T-helper 17 cell (primary cell): Measurements from ENCODE around the gene FAM219A. TPM values are rescaled to one million over a fixed set of nuclear protein-coding genes. Genes with fewer than 3 reads are reported as not detected.
"Not testable (repeated sequence)": the region's sequence is repeated elsewhere in the genome, so short reads cannot be mapped to it uniquely, and the experiment has no call there.

Source experiments
- ATAC-seq: fragments of 150-1000 bp; cut with Tn5 transposase; 2 replicates; pipeline ENCODE4 v1.10.0; 2021; ENCODE audit warnings: mild to moderate bottlenecking, moderate library complexity
- DNase-seq, 3 donors: peaks; one replicate each; pipeline versions ENCODE4 v3.0.0 to v3.0.0-alpha.2; 2020 to 2021
- H3K9me3 ChIP-seq: one replicate; pipeline ENCODE4 v1.7.0; 2013; ENCODE audit warnings: low read length, mild to moderate bottlenecking; ENCODE audit not compliant: control insufficient read depth, poor library complexity, severe bottlenecking
- H3K27ac Mint-ChIP-seq: one replicate; pipeline ENCODE4 v1.8.0; 2022; ENCODE audit warnings: mild to moderate bottlenecking, moderate library complexity, mixed read lengths
- H3K27me3 Mint-ChIP-seq: one replicate; pipeline ENCODE4 v1.8.0; 2022; ENCODE audit warnings: mixed read lengths
- H3K36me3 Mint-ChIP-seq: one replicate; pipeline ENCODE4 v1.8.0; 2022; ENCODE audit warnings: low read depth, mixed read lengths
- H3K4me1 Mint-ChIP-seq: one replicate; pipeline ENCODE4 v1.8.0; 2022; ENCODE audit warnings: mild to moderate bottlenecking, mixed read lengths
- H3K4me3 Mint-ChIP-seq: one replicate; pipeline ENCODE4 v1.8.0; 2022; ENCODE audit warnings: mild to moderate bottlenecking, moderate library complexity, mixed read lengths
- total RNA-seq, 4 donors: library from RNA in 2 of 4; stranded (reverse) in 2 of 4; gene quantifications; one replicate each; pipeline ENCODE4 v1.2.3 and lab custom pipeline; 2022 to 2026

FAM219A gene
- total RNA-seq, 2 donors from 2014 or later = 12.3 to 13.4 TPM

GRCh38 chr9:34352122-34352652 lies 106.2 kb downstream of the FAM219A start:
- H3K27me3 Mint-ChIP-seq, ATAC-seq, DNase-seq, H3K9me3 ChIP-seq, H3K27ac Mint-ChIP-seq, H3K4me3 Mint-ChIP-seq, H3K4me1 Mint-ChIP-seq, H3K36me3 Mint-ChIP-seq: not testable (repeated sequence)

- H3K36me3 Mint-ChIP-seq = peaks cover 5% of the 10 kb centered on the region
- H3K4me1 Mint-ChIP-seq = no peaks in the 10 kb centered on the region
- DNase-seq (no peak), ATAC-seq (no peak)
- H3K9me3 ChIP-seq = no peaks in the 10 kb centered on the region
- no peaks in the 10 kb centered on the region for H3K27me3 Mint-ChIP-seq
- H3K27ac Mint-ChIP-seq = no peak overlapping the region
- no peak overlapping the region for H3K4me3 Mint-ChIP-seq
These were observed 109.0 kb downstream of the FAM219A start for GRCh38 chr9:34349324-34349723.

Other genes with a start within 250 kb of the FAM219A start
- under 1 TPM; 0.08 to 0.12 TPM for gene KIF24, start 129.3 kb downstream of the FAM219A start, total RNA-seq
- gene NUDT2, start 129.0 kb downstream of the FAM219A start, total RNA-seq = 10 to 100 TPM; 11.2 to 15.0 TPM
- gene MYORG, start 81.7 kb downstream of the FAM219A start, total RNA-seq = under 1 TPM; 0.42 to 0.65 TPM
- gene DNAI1, start 235 bp upstream of the FAM219A start, total RNA-seq = not detected
- gene ENHO, start 64.4 kb upstream of the FAM219A start, total RNA-seq = 1 to 10 TPM in 1 of 2 donors, not detected in 1; 1.4 TPM
- not detected for gene CNTFR, start 131.2 kb upstream of the FAM219A start, total RNA-seq
- gene RPP25L, start 153.5 kb upstream of the FAM219A start, total RNA-seq = 1 to 10 TPM; 8.3 to 9.0 TPM
- 10 to 100 TPM; 76.4 to 82.4 TPM for gene DCTN3, start 161.9 kb upstream of the FAM219A start, total RNA-seq
- under 1 TPM in 1 of 2 donors, not detected in 1; 0.27 TPM for gene ARID3C, start 170.5 kb upstream of the FAM219A start, total RNA-seq
- gene SIGMAR1, start 179.2 kb upstream of the FAM219A start, total RNA-seq = 10 to 100 TPM; 30.2 to 39.4 TPM
- 100 to 1,000 TPM; 155 to 208 TPM for gene GALT, start 188.1 kb upstream of the FAM219A start, total RNA-seq
- 100 to 1,000 TPM; 168 to 195 TPM for gene IL11RA, start 193.6 kb upstream of the FAM219A start, total RNA-seq
- gene CCL27, start 204.1 kb upstream of the FAM219A start, total RNA-seq = not detected
- not detected for gene CCL19, start 232.7 kb upstream of the FAM219A start, total RNA-seq